SH-SY5Y (cell line): Measurements from ENCODE around the gene NEIL3.

ENCODE experiments used
- GATA2 ChIP-seq: IDR thresholded peaks from 2 replicates; pipeline ENCODE4 v1.6.1; 2011; ENCODE audit warnings: mild to moderate bottlenecking, low read depth, low read length
- GATA3 ChIP-seq: IDR thresholded peaks from 2 replicates; pipeline ENCODE4 v1.6.1; 2011; ENCODE audit warnings: low read depth, mild to moderate bottlenecking, low read length, moderate library complexity

- TF ChIP-seq GATA2: no peak
- no peak for TF ChIP-seq GATA3
Observed at GRCh38 chr4:177315767-177316464, 6.2 kb downstream of the NEIL3 start.
